ENCODE results near the gene TMEM184A.
A peak's percentile ranks its signal among the peaks of the same experiment; 100 is the strongest.
"Not testable (repeated sequence)": the region's sequence is repeated elsewhere in the genome, so short reads cannot be mapped to it uniquely, and the experiment has no call there.

TMEM184A gene

DNA sequence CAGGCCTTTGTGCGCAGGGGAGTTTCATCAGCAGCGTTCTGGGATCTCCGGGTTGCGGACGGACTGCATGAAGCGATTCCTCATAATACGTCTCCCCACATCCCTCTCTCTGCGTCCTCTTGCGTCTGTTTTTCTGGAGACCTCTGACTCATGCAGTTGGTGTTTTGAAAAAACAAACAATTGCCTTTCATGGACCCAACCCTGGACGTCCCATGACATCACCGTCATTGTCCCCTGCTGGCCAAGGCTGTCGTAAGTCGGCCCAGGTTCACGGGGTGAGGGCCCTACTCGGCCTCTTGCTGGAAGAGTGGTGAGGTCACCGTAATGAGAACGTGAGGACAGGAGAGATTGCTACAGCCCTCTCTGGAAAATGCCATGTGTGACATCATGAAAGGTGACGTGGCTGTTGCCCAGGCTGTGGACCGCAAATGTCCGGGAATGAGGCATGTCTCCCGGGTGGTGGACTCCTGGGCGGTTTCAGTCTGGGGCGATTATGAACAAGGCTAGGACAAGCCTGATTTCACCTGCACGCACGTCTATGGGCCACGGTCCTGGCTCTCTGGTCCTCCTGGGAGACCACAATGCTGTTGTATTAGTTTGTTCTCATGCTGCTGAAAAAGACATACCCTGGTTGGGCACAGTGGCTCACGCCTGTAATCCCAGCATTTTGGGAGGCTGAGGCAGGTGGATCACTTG is 35.3 kb downstream of the TMEM184A start:
- Histone ChIP-seq H3K23ac (ENCODE audit: low read depth, low read length, poor library complexity) (no peak overlapping the region), H3K4me3 (ENCODE audit: low read length in 2 of 2) (no peak overlapping the region), H3K14ac (ENCODE audit: low read length) (no peak overlapping the region), H3K27me3 (ENCODE audit: control insufficient read depth in 3 of 3, insufficient read depth in 3 of 3, low read depth in 1 of 3, low read length in 3 of 3) (peaks cover 0 to 5% (median 3%) of the 10 kb centered on the region in 3 experiments), H2AK5ac (ENCODE audit: low read depth, low read length) (peak overlapping the region; percentile 6), H3K4me1 (ENCODE audit: control insufficient read depth in 2 of 2, insufficient read depth in 1 of 2, low read depth in 1 of 2, low read length in 2 of 2) (peaks cover 0 to 4% of the 10 kb centered on the region in 2 donors), H2BK120ac (ENCODE audit: low read depth, low read length) (no peak overlapping the region), H3K27ac (replicated peaks; ENCODE audit: low read length) (no peak overlapping the region), H2BK12ac (ENCODE audit: low read length) (no peak overlapping the region), H4K8ac (ENCODE audit: low read depth, low read length) (no peak overlapping the region), H3K4ac (ENCODE audit: low read length) (no peak overlapping the region), H4K91ac (ENCODE audit: low read depth, low read length, poor library complexity) (no peak overlapping the region), H2BK15ac (ENCODE audit: low read length) (no peak overlapping the region), H2BK5ac (ENCODE audit: low read length) (no peak overlapping the region), H3K79me1 (ENCODE audit: low read depth, low read length) (peaks cover 6% of the 10 kb centered on the region), H3K36me3 (replicated peaks in 1 of 2; ENCODE audit: control insufficient read depth in 2 of 2, insufficient read depth in 2 of 2, low read length in 2 of 2) (no peaks in the 10 kb centered on the region), H3K9me3 (replicated peaks in 1 of 2; ENCODE audit: control insufficient read depth in 2 of 2, insufficient read depth in 1 of 2, low read depth in 1 of 2, low read length in 2 of 2) (peaks cover 2 to 7% of the 10 kb centered on the region in 2 donors), H3K9ac (ENCODE audit: low read depth, low read length, poor library complexity) (no peak overlapping the region), H2AFZ (ENCODE audit: low read length) (peak overlapping the region; percentile 66), H3K18ac (ENCODE audit: low read length) (no peak overlapping the region), H3K4me2 (ENCODE audit: insufficient read depth, low read length, poor library complexity, severe bottlenecking) (no peak overlapping the region)
- no CpG with 5 or more reads among the region's 27 CpGs for WGBS, 2 donors (ENCODE audit: extremely low coverage in 2 of 2, insufficient read length in 2 of 2, insufficient replicate concordance in 1 of 2)
- no peak for DNase-seq (ENCODE audit: low spot score)

DNA sequence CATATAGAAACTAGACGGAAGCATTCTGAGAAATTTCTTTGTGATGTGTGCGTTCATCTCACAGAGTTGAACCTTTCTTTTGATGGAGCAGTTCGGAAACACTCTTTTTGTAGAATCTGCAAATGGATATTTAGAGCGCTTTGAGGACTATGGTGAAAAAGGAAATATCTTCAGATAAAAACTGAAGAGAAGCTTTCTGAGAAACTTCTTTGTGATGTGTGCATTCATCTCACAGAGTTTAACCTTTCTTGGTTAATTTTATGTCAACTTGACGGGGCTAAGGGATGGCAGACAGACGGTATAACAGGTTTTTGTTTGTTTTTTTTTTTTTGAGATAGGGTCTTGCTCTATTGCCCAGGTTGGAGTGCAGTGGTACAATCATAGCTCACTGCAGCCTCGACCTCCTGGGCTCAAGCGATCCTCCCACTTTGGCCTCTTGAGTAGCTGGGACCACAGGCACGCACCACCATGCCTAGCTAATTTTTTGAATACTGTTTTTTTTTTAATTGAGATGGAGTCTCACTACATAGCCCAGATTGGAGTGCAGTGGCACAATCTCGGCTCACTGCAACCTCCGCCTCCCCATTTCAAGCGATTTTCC is 36.6 kb downstream of the TMEM184A start:
- not testable (repeated sequence) for H2BK5ac ChIP-seq (ENCODE audit: low read length); H3K36me3 ChIP-seq (replicated peaks in 1 of 2; ENCODE audit: control insufficient read depth in 2 of 2, insufficient read depth in 2 of 2, low read length in 2 of 2); DNase-seq (ENCODE audit: low spot score); H3K9me3 ChIP-seq (replicated peaks in 1 of 2; ENCODE audit: control insufficient read depth in 2 of 2, insufficient read depth in 1 of 2, low read depth in 1 of 2, low read length in 2 of 2); H3K79me1 ChIP-seq (ENCODE audit: low read depth, low read length); H3K27ac ChIP-seq (replicated peaks; ENCODE audit: low read length); H3K9ac ChIP-seq (ENCODE audit: low read depth, low read length, poor library complexity); H4K8ac ChIP-seq (ENCODE audit: low read depth, low read length); H3K23ac ChIP-seq (ENCODE audit: low read depth, low read length, poor library complexity); H3K4ac ChIP-seq (ENCODE audit: low read length); H3K4me3 ChIP-seq (ENCODE audit: low read length in 2 of 2); H3K18ac ChIP-seq (ENCODE audit: low read length); H2AK5ac ChIP-seq (ENCODE audit: low read depth, low read length); H2BK15ac ChIP-seq (ENCODE audit: low read length); H2BK12ac ChIP-seq (ENCODE audit: low read length); H3K4me2 ChIP-seq (ENCODE audit: insufficient read depth, low read length, poor library complexity, severe bottlenecking); H4K91ac ChIP-seq (ENCODE audit: low read depth, low read length, poor library complexity); H2AFZ ChIP-seq (ENCODE audit: low read length); H3K4me1 ChIP-seq (ENCODE audit: control insufficient read depth in 2 of 2, insufficient read depth in 1 of 2, low read depth in 1 of 2, low read length in 2 of 2); H3K27me3 ChIP-seq (ENCODE audit: control insufficient read depth in 3 of 3, insufficient read depth in 3 of 3, low read depth in 1 of 3, low read length in 3 of 3); H3K14ac ChIP-seq (ENCODE audit: low read length); H2BK120ac ChIP-seq (ENCODE audit: low read depth, low read length)
- no CpG with 5 or more reads among the region's 12 CpGs for WGBS, 2 donors (ENCODE audit: extremely low coverage in 2 of 2, insufficient read length in 2 of 2, insufficient replicate concordance in 1 of 2)

DNA sequence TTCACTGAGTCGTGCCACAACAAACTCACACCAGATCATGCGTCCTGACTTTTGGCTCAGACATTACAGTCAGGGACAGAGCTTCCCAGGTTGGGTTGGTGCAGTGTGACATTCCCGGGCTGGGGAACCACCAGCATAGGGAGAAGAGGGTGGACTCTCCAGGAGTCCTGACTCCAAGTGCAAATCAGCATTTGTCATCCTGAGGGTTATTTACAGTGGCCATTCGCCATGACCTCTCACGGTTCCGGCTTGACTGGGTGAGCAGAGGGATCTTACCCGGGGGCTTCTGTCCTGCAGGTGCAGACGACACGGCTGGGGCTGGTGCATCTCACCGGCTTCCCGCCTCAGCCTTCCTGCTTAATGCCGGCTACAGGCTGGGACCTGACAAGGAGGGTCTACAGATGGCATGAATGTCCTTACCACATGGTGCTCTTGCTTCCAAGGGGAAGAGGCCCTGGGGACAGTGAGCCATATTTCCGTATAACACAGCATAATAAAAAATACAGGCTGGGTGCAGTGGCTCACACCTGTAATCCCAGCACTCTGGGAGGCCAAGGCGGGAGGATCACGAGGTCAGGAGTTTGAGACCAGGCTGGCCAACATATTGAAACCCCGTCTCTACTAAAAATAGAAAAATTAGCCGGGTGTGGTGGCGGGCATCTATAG is 39.3 kb downstream of the TMEM184A start:
- Histone ChIP-seq H3K4ac (ENCODE audit: low read length) (no peak overlapping the region), H3K4me1 (ENCODE audit: control insufficient read depth in 2 of 2, insufficient read depth in 1 of 2, low read depth in 1 of 2, low read length in 2 of 2) (peaks cover 0 to 8% of the 10 kb centered on the region in 2 donors), H3K27me3 (ENCODE audit: control insufficient read depth in 3 of 3, insufficient read depth in 3 of 3, low read depth in 1 of 3, low read length in 3 of 3) (peaks cover 0 to under 1% (median 0%) of the 10 kb centered on the region in 3 experiments), H2BK120ac (ENCODE audit: low read depth, low read length) (no peak overlapping the region), H3K9ac (ENCODE audit: low read depth, low read length, poor library complexity) (no peak overlapping the region), H3K36me3 (replicated peaks in 1 of 2; ENCODE audit: control insufficient read depth in 2 of 2, insufficient read depth in 2 of 2, low read length in 2 of 2) (no peaks in the 10 kb centered on the region), H3K9me3 (replicated peaks in 1 of 2; ENCODE audit: control insufficient read depth in 2 of 2, insufficient read depth in 1 of 2, low read depth in 1 of 2, low read length in 2 of 2) (peaks cover 2 to 7% of the 10 kb centered on the region in 2 donors), H3K14ac (ENCODE audit: low read length) (no peak overlapping the region), H3K79me1 (ENCODE audit: low read depth, low read length) (peaks cover 2% of the 10 kb centered on the region), H3K18ac (ENCODE audit: low read length) (peak overlapping the region; percentile 28), H2AFZ (ENCODE audit: low read length) (no peak overlapping the region), H2AK5ac (ENCODE audit: low read depth, low read length) (peak overlapping the region; percentile 94), H2BK5ac (ENCODE audit: low read length) (no peak overlapping the region), H2BK12ac (ENCODE audit: low read length) (no peak overlapping the region), H4K91ac (ENCODE audit: low read depth, low read length, poor library complexity) (no peak overlapping the region), H3K27ac (replicated peaks; ENCODE audit: low read length) (no peak overlapping the region), H3K23ac (ENCODE audit: low read depth, low read length, poor library complexity) (no peak overlapping the region), H2BK15ac (ENCODE audit: low read length) (peak overlapping the region; percentile 9), H3K4me2 (ENCODE audit: insufficient read depth, low read length, poor library complexity, severe bottlenecking) (no peak overlapping the region), H3K4me3 (ENCODE audit: low read length in 2 of 2) (no peak overlapping the region), H4K8ac (ENCODE audit: low read depth, low read length) (no peak overlapping the region)
- no peak for DNase-seq (ENCODE audit: low spot score)
- WGBS, 2 donors (ENCODE audit: extremely low coverage in 2 of 2, insufficient read length in 2 of 2, insufficient replicate concordance in 1 of 2): no CpG with 5 or more reads among the region's 18 CpGs

DNA sequence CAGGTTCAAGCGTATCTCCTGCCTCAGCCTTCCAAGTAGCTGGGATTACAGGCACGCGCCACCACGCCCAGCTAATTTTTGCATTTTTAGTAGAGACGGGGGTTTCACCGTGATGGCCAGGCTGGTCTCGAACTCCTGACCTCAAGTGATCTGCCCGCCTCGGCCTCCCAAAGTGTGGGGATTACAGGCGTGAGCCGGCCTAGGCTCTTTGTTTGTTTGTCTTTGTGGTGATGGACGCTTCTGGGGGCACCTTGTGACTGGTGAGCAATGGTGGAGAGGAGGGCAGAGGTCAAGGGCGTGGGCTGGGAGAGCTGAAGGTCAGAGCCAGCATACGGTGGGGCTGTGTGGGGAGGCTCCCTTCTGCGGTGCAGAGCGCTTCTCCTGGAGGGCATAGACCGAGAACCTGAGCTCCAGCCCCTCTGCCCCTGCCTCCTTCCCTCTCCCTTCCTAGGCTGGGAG is 40.5 kb downstream of the TMEM184A start:
- H2BK5ac ChIP-seq (ENCODE audit: low read length); H3K4ac ChIP-seq (ENCODE audit: low read length); H4K91ac ChIP-seq (ENCODE audit: low read depth, low read length, poor library complexity); H3K14ac ChIP-seq (ENCODE audit: low read length); H3K18ac ChIP-seq (ENCODE audit: low read length); H3K4me1 ChIP-seq (ENCODE audit: control insufficient read depth in 2 of 2, insufficient read depth in 1 of 2, low read depth in 1 of 2, low read length in 2 of 2); H3K23ac ChIP-seq (ENCODE audit: low read depth, low read length, poor library complexity); H3K4me2 ChIP-seq (ENCODE audit: insufficient read depth, low read length, poor library complexity, severe bottlenecking); H2BK12ac ChIP-seq (ENCODE audit: low read length); H3K9ac ChIP-seq (ENCODE audit: low read depth, low read length, poor library complexity); H2AFZ ChIP-seq (ENCODE audit: low read length); H2BK120ac ChIP-seq (ENCODE audit: low read depth, low read length); H3K79me1 ChIP-seq (ENCODE audit: low read depth, low read length); H3K36me3 ChIP-seq (replicated peaks in 1 of 2; ENCODE audit: control insufficient read depth in 2 of 2, insufficient read depth in 2 of 2, low read length in 2 of 2); H3K4me3 ChIP-seq (ENCODE audit: low read length in 2 of 2); H3K27me3 ChIP-seq (ENCODE audit: control insufficient read depth in 3 of 3, insufficient read depth in 3 of 3, low read depth in 1 of 3, low read length in 3 of 3); H3K9me3 ChIP-seq (replicated peaks in 1 of 2; ENCODE audit: control insufficient read depth in 2 of 2, insufficient read depth in 1 of 2, low read depth in 1 of 2, low read length in 2 of 2); H2AK5ac ChIP-seq (ENCODE audit: low read depth, low read length); H3K27ac ChIP-seq (replicated peaks; ENCODE audit: low read length); H4K8ac ChIP-seq (ENCODE audit: low read depth, low read length); DNase-seq (ENCODE audit: low spot score): not testable (repeated sequence)
- WGBS, 2 donors (ENCODE audit: extremely low coverage in 2 of 2, insufficient read length in 2 of 2, insufficient replicate concordance in 1 of 2): no CpG with 5 or more reads among the region's 17 CpGs
- peak overlapping the region; percentile 27 for H2BK15ac ChIP-seq (ENCODE audit: low read length)

Measured in neuronal stem cell (in vitro differentiated cells).